HuH-7 (cell line): ENCODE results near the gene WWOX.
A peak's percentile ranks its signal among the peaks of the same experiment; 100 is the strongest.
"Not testable (repeated sequence)": the region's sequence is repeated elsewhere in the genome, so short reads cannot be mapped to it uniquely, and the experiment has no call there.

ENCODE experiments used
- DNase-seq: peaks from one replicate; pipeline ENCODE4 v3.0.0; 2011; ENCODE audit warnings: low spot score

The WWOX gene

DNA sequence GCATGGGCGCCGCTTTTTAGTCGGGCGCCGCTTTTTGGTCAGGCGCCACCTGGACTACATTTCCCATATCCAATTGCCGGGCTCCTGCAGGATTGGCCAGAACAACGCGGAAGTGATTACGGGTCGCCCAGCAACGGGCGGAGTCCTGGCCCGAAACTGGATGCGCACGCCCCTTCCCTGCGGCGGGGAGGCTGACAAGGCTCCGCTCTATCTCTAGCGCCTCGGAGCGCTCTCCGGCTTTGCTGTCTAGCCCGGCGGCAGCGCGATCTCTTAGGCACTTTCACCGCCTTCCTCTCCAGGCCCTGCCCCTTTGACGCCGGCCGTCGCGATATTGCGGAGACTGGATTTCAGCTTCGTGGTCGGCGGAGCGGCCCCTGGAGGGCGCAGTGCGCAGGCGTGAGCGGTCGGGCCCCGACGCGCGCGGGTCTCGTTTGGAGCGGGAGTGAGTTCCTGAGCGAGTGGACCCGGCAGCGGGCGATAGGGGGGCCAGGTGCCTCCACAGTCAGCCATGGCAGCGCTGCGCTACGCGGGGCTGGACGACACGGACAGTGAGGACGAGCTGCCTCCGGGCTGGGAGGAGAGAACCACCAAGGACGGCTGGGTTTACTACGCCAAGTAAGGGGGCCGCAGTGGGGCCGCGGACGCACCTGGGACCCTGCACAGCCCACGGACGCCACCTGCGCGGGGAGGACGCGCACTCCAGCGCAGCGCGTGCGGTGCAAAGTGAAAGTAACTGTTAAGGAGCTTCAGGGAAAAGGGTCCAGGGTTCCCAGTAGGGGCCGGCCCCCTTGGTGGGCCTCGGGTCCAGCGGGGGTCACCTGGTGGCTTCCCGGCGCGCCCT is at the start of gene WWOX:
TSS of gene WWOX (plus strand) at position 384 of the 841 bp plus-strand sequence.
- peak; percentile 96 for DNase-seq

DNA sequence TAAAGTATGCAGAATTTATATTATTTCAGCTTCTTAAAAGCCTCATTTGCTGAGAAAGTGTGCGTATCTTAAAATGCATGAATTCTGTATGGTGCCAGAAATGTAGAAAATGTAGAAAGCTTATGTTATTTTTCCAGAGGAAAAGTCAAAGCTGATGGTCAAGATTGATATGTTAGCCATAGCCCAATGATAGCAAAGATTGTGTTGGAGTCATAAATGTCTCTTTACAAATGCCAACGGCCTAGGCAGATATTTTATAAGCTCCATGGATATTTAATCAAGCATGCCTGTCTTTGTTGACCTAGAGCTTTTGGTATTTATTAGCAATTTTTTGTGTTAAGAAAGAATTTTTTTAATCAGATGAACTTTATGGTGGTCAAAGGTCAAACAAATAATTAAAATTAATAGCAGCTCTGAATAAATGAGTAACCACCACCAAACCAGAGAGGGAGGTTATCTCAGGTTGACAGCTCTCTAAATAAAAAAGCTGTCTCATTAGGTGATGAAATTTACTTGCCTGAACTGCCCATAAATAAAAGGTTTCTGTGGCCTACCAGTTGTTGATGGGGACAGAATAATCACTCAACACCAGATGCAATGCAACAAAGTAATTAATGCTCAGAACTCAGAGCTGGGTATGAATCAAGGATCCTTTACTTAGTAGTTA is 48.6 kb upstream of the WWOX start:
- no peak for DNase-seq

DNA sequence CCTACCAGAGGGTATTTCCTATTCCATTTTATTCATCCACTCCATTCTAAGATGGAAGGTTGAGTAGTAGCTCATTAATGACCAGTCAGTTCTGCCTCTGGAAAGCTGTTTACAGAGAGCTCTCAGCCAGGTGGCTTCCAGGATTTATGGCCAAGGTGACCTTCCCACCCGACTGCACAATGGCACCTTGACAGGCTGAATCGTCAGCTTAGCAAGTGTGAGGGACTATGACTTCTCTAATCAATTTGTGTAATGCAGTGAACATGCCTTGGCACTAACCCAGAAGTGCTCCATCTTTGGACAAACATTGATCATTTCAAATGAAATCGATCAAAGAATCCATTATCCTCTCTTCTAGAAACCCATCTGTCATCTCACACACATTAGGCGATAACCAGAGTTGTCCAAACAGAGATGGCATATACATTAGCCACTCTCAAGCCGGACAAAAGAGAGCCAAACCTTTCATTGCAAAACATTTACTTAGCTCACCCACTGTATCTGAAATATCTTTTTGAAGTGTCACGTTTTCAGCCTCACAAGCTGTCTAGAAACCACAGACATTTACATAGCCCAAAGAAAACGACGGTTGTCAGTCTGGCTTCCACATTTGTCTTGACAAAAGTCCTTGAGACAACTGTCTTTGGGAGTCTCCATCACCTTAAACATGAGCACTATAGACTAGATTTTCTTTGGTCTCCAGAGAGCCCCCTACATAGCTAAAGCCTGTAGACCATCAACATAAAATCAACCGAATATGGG is 41.5 kb upstream of the WWOX start:
- no peak for DNase-seq

DNA sequence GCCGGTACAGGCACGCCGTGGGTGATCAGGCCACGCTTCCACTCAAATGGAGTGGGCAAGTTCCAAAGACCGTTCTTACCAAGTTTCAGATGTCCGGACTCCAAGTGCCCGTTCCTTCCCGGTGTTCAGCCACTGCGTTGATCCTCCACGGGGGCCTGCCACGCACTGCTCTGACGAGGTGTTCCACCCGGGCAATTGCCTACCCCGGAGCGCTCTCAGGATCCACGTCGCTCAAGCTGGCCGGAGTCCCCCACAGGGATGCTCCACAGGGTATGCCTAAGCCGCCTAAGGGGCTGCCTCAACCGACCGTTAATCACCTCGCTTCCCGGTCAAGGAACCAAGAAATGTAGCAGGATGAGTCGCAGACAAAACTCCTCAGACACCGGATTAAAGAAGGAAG is 39.6 kb upstream of the WWOX start:
- DNase-seq, result not testable (repeated sequence)

DNA sequence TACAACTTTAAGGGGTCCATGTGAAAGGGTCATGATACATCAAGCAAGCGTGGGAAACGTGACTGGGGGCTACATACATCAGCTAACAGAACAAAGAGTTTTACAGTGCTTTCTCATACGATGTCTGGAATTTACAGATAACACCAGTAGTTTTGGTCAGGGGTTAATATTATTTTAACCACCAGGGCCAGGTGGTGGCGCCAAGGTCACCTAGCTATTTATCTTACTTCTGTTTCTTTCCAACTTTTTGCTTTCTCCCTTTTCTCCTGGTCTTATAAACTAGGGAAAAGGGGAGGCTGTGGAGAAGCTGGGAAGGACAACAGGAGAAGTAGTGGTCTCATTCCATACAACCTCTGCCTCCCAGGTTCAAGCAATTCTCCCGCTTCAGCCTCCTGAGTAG is 39.2 kb upstream of the WWOX start:
- no peak for DNase-seq

DNA sequence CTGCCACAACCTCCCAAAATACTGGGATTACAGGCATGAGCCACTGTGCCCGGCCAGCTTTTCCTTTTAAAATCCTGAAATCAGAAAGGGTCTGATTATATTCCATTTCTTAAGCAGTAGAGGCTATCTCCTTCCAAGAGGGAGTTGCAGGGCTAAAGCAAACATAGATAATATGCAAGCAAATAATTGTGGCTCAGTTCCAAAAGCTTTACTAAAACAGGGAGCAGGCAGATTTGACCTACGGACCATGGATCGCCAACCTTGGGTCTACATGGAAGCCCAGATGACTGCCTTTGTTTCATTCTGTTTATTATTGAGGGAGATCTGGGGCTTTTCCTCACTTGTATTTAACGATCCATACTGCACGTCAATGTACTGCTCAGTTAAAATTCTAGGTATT is 38.6 kb upstream of the WWOX start:
- DNase-seq, result no peak

DNA sequence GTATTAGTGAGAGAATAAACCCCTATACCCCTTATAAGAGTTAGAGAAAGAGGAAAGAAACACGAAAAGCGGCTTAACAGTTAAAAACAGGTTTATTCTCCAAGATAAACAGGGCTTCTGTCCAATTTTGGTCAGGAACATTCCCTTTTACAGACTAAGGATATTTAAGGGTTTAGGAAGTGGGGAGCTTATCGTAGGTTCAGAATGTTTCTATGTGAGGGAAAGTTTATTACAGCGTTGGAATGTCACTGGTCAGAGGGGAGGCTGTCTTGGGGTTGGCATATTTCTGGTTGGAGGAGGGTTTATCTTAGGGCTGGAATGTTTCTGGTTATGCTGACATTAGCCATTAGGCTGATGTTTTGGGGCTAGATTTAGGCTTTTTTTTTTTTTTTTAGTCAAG is 34.1 kb upstream of the WWOX start:
- DNase-seq, result no peak

DNA sequence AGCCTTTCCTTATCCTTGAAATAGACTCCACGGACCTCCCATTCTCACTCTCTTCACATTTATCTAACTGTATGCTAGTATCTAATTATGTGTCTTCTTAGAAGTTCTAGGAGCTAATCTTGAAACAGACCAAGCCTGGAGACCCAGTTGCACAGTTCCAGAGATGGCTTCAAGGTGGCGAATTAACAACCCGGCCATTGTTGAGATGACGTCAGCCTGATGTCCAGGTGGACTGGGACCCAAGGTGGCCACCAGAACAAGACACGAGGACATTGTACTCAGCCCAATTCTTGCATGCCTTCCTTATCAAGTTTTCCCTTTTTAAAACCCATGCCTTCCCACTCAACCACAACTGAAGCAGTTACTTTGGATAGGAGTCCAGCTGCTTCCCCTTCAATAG is 29.5 kb upstream of the WWOX start:
- no peak for DNase-seq

DNA sequence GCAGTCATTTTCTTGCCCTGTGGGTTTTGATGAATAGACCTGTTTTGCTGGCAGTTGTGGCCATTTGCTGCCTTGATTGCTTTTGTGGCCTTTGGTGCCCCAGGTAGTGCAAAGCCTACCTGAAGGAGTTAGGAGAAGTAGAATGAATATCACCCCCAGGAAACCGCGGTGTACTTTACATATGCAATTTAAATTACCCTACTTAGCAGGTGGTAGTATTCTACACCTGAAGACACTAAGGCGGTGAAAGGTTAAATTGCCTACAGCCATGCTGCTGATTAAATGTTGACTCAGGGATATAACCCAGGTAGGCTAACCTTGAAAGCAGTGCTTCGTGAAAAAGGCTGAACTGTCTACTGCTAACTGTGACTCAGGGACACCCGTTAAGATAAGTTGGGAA is 27.2 kb upstream of the WWOX start:
- no peak for DNase-seq

DNA sequence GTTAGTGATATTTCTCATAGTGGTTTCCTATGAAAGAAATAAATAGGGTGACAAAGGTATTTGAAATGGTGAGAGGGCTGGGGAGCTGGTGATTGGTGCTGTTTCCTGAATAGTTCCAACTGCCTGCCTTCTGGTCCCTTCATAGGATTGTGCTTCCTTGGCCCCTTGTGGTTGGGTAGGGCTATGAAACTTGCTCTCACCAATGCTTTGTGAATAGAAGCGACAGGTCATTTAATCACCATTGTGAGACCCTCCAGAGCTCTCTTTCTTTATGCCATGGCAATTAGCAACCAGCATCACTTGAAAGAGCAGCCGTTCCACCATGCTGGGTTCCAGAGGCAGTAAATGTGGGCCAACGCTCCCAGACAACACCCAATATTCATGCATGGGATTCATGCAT is 23.7 kb upstream of the WWOX start:
- DNase-seq, result no peak

DNA sequence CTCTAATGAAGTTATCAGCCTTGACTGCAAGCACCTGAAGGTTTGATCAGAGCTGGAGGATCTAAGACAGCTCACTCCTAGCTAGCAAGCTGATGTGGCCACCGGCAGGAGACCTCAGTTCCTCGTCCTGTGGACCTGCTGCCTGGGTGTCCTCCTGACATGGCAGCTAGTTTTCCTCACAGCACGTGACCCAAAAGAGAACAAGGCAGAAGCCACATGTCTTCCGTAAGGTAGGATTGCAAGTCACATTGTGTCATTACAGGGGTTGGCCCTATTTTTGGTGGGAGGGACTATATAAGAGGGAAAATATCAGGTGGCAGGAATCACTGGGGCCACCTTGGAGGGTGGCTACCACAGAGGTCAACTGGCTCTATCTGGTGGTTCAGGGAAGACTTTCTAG is 18.1 kb upstream of the WWOX start:
- DNase-seq, result no peak

DNA sequence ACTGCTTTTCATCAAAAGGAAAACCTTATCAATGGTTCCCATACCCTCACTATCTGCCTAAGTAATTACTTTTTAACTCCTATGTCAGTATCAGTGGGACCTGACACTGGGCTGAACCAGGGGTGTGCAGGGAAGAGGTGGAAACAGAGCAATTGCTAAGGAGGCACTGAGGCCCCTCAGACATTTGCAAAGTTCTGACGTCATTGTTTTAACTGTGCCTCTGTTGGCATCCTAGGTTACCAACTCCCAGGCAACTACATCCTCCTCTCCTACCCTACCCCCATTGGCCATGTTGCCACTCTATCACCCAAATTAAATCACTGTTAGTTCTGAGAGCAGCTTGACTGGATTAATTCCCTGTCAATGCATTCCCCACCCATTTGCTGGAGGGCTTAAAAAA is 8.0 kb upstream of the WWOX start:
- DNase-seq, result no peak

DNA sequence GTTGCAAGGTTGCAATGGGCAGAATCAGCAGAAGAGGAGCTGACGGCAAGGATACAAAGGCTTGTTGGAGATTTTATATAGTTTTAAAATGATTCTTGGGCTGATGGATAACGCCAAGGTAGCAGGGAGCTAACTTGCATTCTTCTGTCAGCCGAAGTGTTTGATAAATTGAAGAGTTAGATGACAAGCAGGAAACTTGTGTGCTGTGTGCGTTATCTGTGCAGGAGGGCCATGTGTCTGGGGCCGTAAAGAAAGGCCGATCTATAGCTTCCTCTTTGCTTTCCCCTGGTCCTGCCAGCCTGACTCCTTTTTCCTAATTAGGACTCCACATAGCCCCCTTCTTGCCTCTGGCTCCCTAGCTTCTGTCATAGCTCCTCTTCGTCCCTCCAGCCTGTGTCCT is 6.7 kb upstream of the WWOX start:
- no peak for DNase-seq

DNA sequence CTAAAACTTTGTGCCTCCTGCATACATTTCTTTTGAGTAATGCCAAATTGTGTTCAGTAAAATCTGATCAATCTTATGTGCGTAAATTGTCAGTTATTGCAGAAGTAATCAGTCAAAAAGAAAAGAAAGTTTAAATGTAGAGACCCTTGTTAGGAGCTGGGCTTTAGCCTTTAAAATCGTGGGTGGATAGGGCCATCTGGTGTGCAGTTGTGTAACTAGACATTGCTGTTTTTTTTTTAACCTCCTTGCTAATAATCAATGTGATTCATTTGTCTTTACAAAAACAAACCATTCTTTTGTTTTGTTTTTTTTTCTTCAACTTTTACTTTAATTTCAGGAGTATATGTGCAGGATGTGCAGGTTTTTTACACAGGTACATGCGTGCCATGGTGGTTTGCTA is 5.3 kb upstream of the WWOX start:
- no peak for DNase-seq

DNA sequence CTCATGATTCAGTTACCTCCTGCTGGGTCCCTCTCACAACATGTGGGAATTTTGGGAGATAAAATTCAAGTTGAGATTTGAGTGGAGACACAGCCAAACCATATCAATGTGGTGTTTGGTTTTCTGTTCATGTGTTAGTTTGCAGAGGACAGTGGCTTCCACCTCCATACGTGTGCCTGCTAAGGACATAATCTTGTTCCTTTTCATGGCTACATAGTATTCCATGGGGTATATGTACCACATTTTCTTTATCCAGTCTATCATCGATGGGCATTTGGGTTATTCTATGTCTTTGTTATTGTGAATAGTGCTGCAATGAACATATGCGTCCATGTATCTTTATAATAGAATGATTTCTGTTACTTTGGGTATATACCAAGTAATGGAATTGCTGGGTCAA is 4.5 kb upstream of the WWOX start:
- DNase-seq, result no peak

DNA sequence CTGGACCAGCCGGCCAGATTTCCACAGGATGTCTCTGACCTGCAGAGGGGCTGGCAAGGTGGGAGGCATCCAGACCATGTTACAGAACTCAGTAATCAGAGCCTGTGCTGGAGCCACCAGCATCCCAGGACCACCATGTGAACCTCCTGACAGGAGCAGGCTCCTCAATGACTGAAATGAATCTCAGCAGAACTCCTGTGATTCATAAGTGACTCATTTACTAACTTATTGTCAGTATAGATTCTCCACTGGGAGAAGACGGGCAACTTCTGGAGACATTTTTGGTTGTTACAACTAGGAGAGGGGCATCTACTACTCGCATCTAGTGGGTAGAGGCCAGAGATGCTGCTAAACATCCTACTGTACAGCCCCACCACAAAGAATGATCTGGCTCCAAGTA is 3.1 kb upstream of the WWOX start:
- no peak for DNase-seq

DNA sequence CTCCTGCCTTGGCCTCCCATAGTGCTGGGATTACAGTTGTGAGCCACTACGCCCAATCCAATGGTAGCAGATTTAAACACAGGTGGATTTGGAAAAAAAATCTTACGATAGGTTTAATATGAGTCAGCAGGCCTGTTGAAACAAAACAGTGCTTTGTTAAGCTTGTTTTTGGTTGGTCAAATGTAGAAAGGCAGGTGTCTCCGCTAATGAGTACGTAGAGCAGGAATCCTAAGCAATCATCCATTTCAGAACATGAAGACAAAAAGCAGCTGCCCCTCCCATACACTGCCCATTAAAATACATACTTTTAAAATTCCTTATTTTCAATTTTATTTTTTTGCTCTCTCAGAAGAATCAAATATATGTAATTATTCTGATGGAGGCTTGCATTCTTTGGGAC is 1.9 kb upstream of the WWOX start:
- DNase-seq, result no peak

DNA sequence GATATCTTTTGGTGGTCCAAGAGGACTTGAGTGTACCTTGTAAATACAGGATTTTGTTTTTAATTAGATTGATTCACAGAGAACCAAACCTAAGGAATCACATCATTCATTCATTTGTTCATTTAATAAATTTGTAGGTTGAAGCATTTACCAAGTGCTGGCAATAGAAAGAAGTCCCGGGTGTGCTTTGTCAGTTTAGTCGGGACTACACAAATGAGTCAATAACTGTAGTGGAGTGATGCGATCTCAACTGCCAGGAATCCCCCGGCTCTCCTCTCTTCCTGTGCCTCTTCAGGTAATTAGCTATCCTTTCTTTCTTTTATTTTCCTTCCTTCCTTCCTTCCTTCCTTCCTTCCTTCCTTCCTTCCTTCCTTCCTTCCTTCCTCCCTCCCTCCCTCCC is 1.4 kb upstream of the WWOX start:
- DNase-seq, result no peak

DNA sequence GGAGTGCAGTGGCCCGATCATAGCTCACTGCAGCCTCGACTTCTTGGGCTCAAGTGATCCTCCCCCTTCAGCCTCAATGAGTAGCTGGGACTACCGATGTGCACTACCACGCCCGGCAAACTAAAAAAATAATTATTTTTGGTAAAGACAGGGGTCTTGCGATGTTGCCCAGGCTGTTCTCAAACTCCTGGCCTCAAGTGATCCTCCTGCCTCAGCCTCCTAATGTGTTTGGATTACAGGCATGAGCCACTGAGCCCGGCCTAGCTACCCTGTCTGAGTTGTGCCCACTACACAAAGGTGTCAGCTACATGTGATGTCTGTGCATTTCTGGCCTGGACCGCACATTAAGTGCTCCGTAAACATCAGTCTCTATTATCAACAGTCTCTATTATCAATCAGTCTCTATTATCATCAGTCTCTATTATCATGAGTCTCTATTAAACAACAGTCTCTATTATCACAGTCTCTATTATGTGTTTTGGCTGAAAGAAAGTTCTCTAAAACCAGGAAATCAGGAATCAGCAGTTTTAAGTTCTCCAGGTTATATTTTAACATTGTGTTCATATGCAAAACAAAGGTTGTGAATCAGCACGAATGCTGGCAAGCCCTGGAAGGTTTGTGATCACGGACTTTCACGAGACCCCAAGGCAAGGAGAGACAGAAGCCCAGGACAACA is 721 bp upstream of the WWOX start:
- DNase-seq, result no peak

DNA sequence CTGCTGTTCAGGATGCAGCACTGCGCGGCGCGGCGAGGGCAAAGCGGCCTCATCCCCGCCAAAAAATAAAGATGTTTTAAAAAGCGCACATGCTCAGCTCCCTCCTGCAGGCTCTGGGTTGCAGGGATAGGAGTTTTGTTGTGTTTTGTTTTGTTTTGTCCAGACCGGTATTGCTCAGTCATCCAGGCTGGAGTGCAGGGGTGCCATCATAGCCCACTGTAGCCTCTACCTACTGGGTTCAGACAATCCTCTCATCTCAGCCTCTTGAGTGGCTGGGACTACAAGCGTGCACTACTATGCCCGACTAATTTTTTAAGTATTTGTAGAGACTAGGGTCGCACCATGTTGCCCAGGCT is 636 bp downstream of the WWOX start:
- no peak for DNase-seq

DNA sequence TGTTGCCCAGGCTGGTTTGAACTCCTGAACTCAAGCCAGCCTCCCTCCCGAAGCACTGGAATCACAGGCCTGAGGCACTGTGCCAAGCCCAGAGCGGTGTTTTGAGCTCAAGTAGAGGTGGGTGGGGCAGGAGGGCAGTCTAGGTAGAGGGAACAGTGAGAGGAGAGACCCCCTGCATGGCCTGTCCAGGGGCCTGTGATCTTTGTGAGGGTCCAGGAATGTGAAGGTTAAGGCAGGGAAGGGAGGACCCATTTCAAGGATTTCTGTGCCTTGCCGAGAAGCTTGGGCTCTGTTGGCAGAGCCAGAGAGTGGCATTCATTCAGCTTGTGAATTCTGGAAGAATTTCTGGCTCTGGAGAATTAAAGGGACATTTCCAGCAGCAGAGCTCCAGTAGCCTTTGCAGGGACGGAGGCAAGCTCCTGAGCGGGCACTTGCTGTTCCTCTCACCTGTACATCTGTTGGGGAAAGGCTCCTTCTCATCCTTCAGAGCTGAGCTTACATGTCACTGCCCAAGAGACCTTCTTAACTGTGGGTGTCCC is 2.7 kb downstream of the WWOX start:
- no peak for DNase-seq

DNA sequence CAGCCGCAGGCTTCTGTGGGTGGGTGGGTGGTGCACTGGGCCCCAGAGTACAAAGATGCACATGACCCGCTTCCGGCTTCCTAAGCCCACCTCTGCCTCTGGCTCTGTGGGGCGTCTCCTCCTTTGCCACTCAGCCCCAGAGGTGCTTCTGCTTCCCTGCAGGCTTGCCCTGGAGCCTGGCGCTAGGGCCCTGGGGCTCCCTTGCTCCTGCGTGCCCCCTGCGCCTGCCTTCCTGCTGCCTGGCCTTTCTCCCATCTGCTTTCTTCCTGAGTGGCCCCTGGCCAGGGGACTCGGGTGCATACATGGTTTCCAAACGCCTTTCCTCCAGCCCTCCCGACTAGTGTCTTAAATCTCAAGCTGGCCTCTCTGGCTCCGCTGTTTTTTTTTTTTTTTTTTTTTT is 3.4 kb downstream of the WWOX start:
- DNase-seq, result no peak
